Spleen (tissue), 11 donors: ENCODE data around the gene ZNF107. TPM values are rescaled to one million over a fixed set of nuclear protein-coding genes. Genes with fewer than 3 reads are reported as not detected.
A peak's percentile ranks its signal among the peaks of the same experiment; 100 is the strongest.

Experiments
- DNase-seq: peaks from one replicate; pipeline ENCODE4 v3.0.0-alpha.2; 2020
- H3K27ac ChIP-seq, 8 donors: fragments of 200-600 bp; sonication (generic) in 7 of 8; 1 replicate in 4 of 8; 2 replicates in 4 of 8; pipeline versions ENCODE4 v1.5.0 to v1.8.0; 2016 to 2021; ENCODE audit warnings: inconsistent platforms in 4 of 8, mild to moderate bottlenecking in 4 of 8, moderate library complexity in 1 of 8
- H3K27me3 ChIP-seq, 7 donors: fragments of 200-600 bp; sonication (generic) in 6 of 7; replicated peaks in 1 of 7; 1 replicate in 4 of 7; 2 replicates in 3 of 7; pipeline versions ENCODE4 v1.5.0 to v1.8.0; 2016 to 2021; ENCODE audit warnings: inconsistent platforms in 3 of 7, mild to moderate bottlenecking in 1 of 7
- H3K36me3 ChIP-seq, 6 donors: fragments of 200-600 bp; sonication (generic) in 5 of 6; 1 replicate in 4 of 6; 2 replicates in 2 of 6; pipeline versions ENCODE4 v1.5.0 to v1.8.0; 2016 to 2021; ENCODE audit warnings: inconsistent platforms in 2 of 6
- H3K4me1 ChIP-seq, 6 donors: fragments of 200-600 bp; sonication (generic) in 5 of 6; 1 replicate in 3 of 6; 2 replicates in 3 of 6; pipeline versions ENCODE4 v1.5.0 to v1.8.0; 2016 to 2021; ENCODE audit warnings: inconsistent platforms in 3 of 6
- H3K4me3 ChIP-seq, 8 donors: fragments of 200-600 bp; sonication (generic) in 7 of 8; 1 replicate in 4 of 8; 2 replicates in 4 of 8; pipeline versions ENCODE4 v1.5.0 to v1.8.0; 2016 to 2021; ENCODE audit warnings: inconsistent platforms in 4 of 8, mild to moderate bottlenecking in 4 of 8, moderate library complexity in 2 of 8
- H3K9me3 ChIP-seq, 8 donors: fragments of 200-600 bp; sonication (generic) in 7 of 8; 1 replicate in 4 of 8; 2 replicates in 4 of 8; pipeline versions ENCODE4 v1.5.0 to v1.8.0; 2016 to 2021; ENCODE audit warnings: inconsistent platforms in 4 of 8
- CTCF ChIP-seq, 11 experiments: fragments of 200-600 bp in 7 of 11; fragments of 450-650 bp in 4 of 11; sonication (generic) in 4 of 11; IDR thresholded peaks in 8 of 11; conservative IDR thresholded peaks in 3 of 11; 1 replicate in 7 of 11; 2 replicates in 4 of 11; pipeline versions ENCODE4 v1.4.0 to v1.8.0; 2016 to 2021; ENCODE audit warnings: antibody characterized with exemption in 11 of 11, inconsistent platforms in 4 of 11, mild to moderate bottlenecking in 1 of 11
- POLR2A ChIP-seq, 3 donors: fragments of 450-650 bp; IDR thresholded peaks; one replicate each; pipeline ENCODE4 v1.5.1; 2017; ENCODE audit warnings: antibody characterized with exemption in 3 of 3, mild to moderate bottlenecking in 1 of 3
- POLR2AphosphoS5 ChIP-seq, 3 donors: sonication (generic); formaldehyde crosslinking; IDR thresholded peaks; one replicate each; pipeline ENCODE4 v1.5.1; 2017; ENCODE audit warnings: antibody characterized with exemption in 3 of 3
- WGBS, 5 donors: extraction: QIAGEN DNeasy Blood & Tissue Kit in 3 of 5; methylation state at CpG; one replicate each; pipeline versions ENCODE4 v1.1.5 to v1.1.7; 2013 to 2018; 5-methylcytosine and 5-hydroxymethylcytosine counted together
- intact Hi-C: fragments of 100-400 bp; cut with DNase I; formaldehyde crosslinking; loops from one replicate; pipeline ENCODE4 v1.15.0; 2023; ENCODE audit warnings: low total_unique reads
- polyA plus RNA-seq, 3 donors: library from polyadenylated mRNA; stranded (reverse); fragments of 200-250 nt; gene quantifications; one replicate each; pipeline ENCODE4 v1.2.1, GENCODE V29; 2013
- total RNA-seq, 7 donors: library from RNA; depleted of rRNA in 3 of 7; stranded (reverse); fragments of >200 nt in 3 of 7; fragmentation: NEBNext Ultra II Directional in 4 of 7; extraction: Animal tissue kit (Norgen Biotek cat#: 25700) in 4 of 7; gene quantifications; one replicate each; pipeline versions ENCODE4 v1.1.0 to v1.2.1, GENCODE V29; 2016 to 2021
- donor health status: healthy with polysubstance abuse.
- donor health status: DM: no; HTN: no; CAD: no; lungs with moderate emphysema.
- donor health status: DM: no; HTN: no; CAD: no.
- donor health status: Bipolar disorder and iron deficiency.
- donor health status: healthy.
- donor health status: DM: no; HTN: no; CAD: no.
- donor health status: DM: yes; HTN: yes; CAD: no.

The ZNF107 gene
- total and polyA plus RNA-seq, 10 donors: 5.8 to 52.5 (median 17.9) TPM

GRCh38 chr7:64639267-64640001 lies 26.5 kb upstream of the ZNF107 start:
- intact Hi-C loops: no loop called here
- WGBS, 5 donors: 36 to 90% (median 45%) methylated on average over 2 of the region's 2 CpGs

GRCh38 chr7:64640504-64640903 lies 25.4 kb upstream of the ZNF107 start:
- WGBS, 5 donors: 27 to 60% (median 51%) methylated on average over 3 of the region's 3 CpGs

More at GRCh38 chr7:64639267-64640001, 26.5 kb upstream of the ZNF107 start:
- peak in 2 of 11 experiments; percentile 8 to 30 for TF ChIP-seq CTCF (IDR thresholded peaks at IDR 0.05 in 8 of 11, conservative IDR thresholded peaks at IDR 0.05 in 3 of 11)
- TF ChIP-seq POLR2A (IDR thresholded peaks at IDR 0.05): no peak
- no peak for TF ChIP-seq POLR2AphosphoS5 (IDR thresholded peaks at IDR 0.05)
- H3K27me3 ChIP-seq: no peaks in the 10 kb centered on the region
- H3K4me3 ChIP-seq: no peak overlapping the region
- H3K4me1 ChIP-seq: no peaks in the 10 kb centered on the region
- peaks cover 0 to 7% (median 0%) of the 10 kb centered on the region in 8 donors for H3K9me3 ChIP-seq
- peak overlapping the region in 3 of 8 donors; percentile 34 to 80 (median 79) for H3K27ac ChIP-seq
- no peak for DNase-seq
- no peaks in the 10 kb centered on the region for H3K36me3 ChIP-seq

GRCh38 chr7:64642046-64642445 lies 23.9 kb upstream of the ZNF107 start:
- H3K4me1 ChIP-seq: no peaks in the 10 kb centered on the region
- no peak for TF ChIP-seq POLR2A (IDR thresholded peaks at IDR 0.05)
- TF ChIP-seq CTCF (IDR thresholded peaks at IDR 0.05 in 8 of 11, conservative IDR thresholded peaks at IDR 0.05 in 3 of 11): no peak
- TF ChIP-seq POLR2AphosphoS5 (IDR thresholded peaks at IDR 0.05): no peak
- intact Hi-C loops: no loop called here
- WGBS, 5 donors: 86 to 97% (median 95%) methylated on average over 4 of the region's 4 CpGs
- H3K36me3 ChIP-seq: no peaks in the 10 kb centered on the region
- peak overlapping the region in 3 of 8 donors; percentile 35 to 80 (median 79) for H3K27ac ChIP-seq
- no peak overlapping the region for H3K4me3 ChIP-seq
- no peaks in the 10 kb centered on the region for H3K27me3 ChIP-seq
- no peak for DNase-seq
- H3K9me3 ChIP-seq: peaks cover 0 to 8% (median 0%) of the 10 kb centered on the region in 8 donors

More at GRCh38 chr7:64640504-64640903, 25.4 kb upstream of the ZNF107 start:
- H3K4me3 ChIP-seq: no peak overlapping the region
- intact Hi-C loops: no loop called here
- TF ChIP-seq POLR2AphosphoS5 (IDR thresholded peaks at IDR 0.05) (no peak), POLR2A (IDR thresholded peaks at IDR 0.05) (no peak), CTCF (IDR thresholded peaks at IDR 0.05 in 8 of 11, conservative IDR thresholded peaks at IDR 0.05 in 3 of 11) (no peak)
- H3K9me3 ChIP-seq: peaks cover 0 to 8% (median 0%) of the 10 kb centered on the region in 8 donors
- peak overlapping the region in 3 of 8 donors; percentile 10 to 80 (median 79) for H3K27ac ChIP-seq
- no peaks in the 10 kb centered on the region for H3K4me1 ChIP-seq
- H3K27me3 ChIP-seq: no peaks in the 10 kb centered on the region
- no peaks in the 10 kb centered on the region for H3K36me3 ChIP-seq
- DNase-seq: no peak

- TF ChIP-seq POLR2AphosphoS5 (IDR thresholded peaks at IDR 0.05): no peak
- no peak for TF ChIP-seq CTCF (IDR thresholded peaks at IDR 0.05 in 8 of 11, conservative IDR thresholded peaks at IDR 0.05 in 3 of 11)
- TF ChIP-seq POLR2A (IDR thresholded peaks at IDR 0.05): no peak
- H3K4me3 ChIP-seq: peak overlapping the region in 1 of 8 donors; percentile 11
- H3K36me3 ChIP-seq: no peaks in the 10 kb centered on the region
- no peaks in the 10 kb centered on the region for H3K27me3 ChIP-seq
- H3K9me3 ChIP-seq: peaks cover 0 to 8% (median 0%) of the 10 kb centered on the region in 8 donors
- DNase-seq: no peak
- intact Hi-C loops: no loop called here
- 81 to 100% (median 93%) methylated on average over 2 of the region's 2 CpGs for WGBS, 5 donors
- H3K4me1 ChIP-seq: no peaks in the 10 kb centered on the region
- peak overlapping the region in 3 of 8 donors; percentile 35 to 80 (median 79) for H3K27ac ChIP-seq
These were observed 23.1 kb upstream of the ZNF107 start for GRCh38 chr7:64642875-64643274.
